ENCODE measurements around the gene GRIA2.

Gene GRIA2

GRCh38 chr4:157389741-157390140 lies 169.2 kb downstream of the GRIA2 start:
- no peak for DNase-seq (ENCODE audit: low read depth)

- DNase-seq (ENCODE audit: low read depth), result no peak
Measured at GRCh38 chr4:157405070-157405469, 184.5 kb downstream of the GRIA2 start.

Data from stimulated activated CD8-positive, alpha-beta memory T cell treated with anti-CD3 and anti-CD28 coated beads, Interleukin-12 subunit alpha, Interleukin-12 subunit beta, amount 100 ng/mL, for 4 hours (primary cell).